Naive thymus-derived CD4-positive, alpha-beta T cell (primary cell): ENCODE measurements around the gene ARL8B. TPM values are rescaled to one million over a fixed set of nuclear protein-coding genes. Genes with fewer than 3 reads are reported as not detected.

Experiments used
- ATAC-seq: fragments of 150-1000 bp; cut with Tn5 transposase; 2 replicates; pipeline ENCODE4 v1.10.0; 2021; ENCODE audit warnings: mild to moderate bottlenecking, moderate library complexity
- CTCF ChIA-PET: fragments of 350-600 bp; sonication (Branson Sonifier 250); formaldehyde crosslinking; loops from one replicate; lab custom pipeline; 2021; ENCODE audit warnings: antibody characterized with exemption; lab: Charles Lee
- POLR2A ChIA-PET: fragments of 350-600 bp; sonication (Branson Sonifier 250); formaldehyde crosslinking; loops from one replicate; lab custom pipeline; 2021; ENCODE audit warnings: antibody characterized with exemption, inconsistent platforms; lab: Charles Lee
- DNase-seq, 9 donors: peaks; one replicate each; pipeline versions ENCODE4 v3.0.0 to v3.0.0-alpha.2; 2020 to 2022; ENCODE audit warnings: mixed read lengths in 1 of 9
- H3K27ac ChIP-seq: one replicate; pipeline ENCODE4 v1.7.0; 2013; ENCODE audit warnings: mild to moderate bottlenecking, low read depth, low read length, moderate library complexity
- H3K27me3 ChIP-seq, 2 donors: one replicate each; pipeline ENCODE4 v1.7.0; 2013; ENCODE audit warnings: low read length in 2 of 2, mild to moderate bottlenecking in 2 of 2, moderate library complexity in 2 of 2; ENCODE audit not compliant: control insufficient read depth in 2 of 2, insufficient read depth in 2 of 2
- H3K36me3 ChIP-seq, 3 experiments: 1 replicate in 2 of 3; 2 replicates in 1 of 3; pipeline ENCODE4 v1.7.0; 2013; ENCODE audit warnings: low read length in 3 of 3, mild to moderate bottlenecking in 3 of 3, moderate library complexity in 1 of 3; ENCODE audit not compliant: insufficient read depth in 3 of 3, control insufficient read depth in 2 of 3
- H3K4me1 ChIP-seq, 2 donors: one replicate each; pipeline ENCODE4 v1.7.0; 2013; ENCODE audit warnings: low read length in 2 of 2, mild to moderate bottlenecking in 2 of 2, moderate library complexity in 1 of 2; ENCODE audit not compliant: control insufficient read depth in 2 of 2, insufficient read depth in 2 of 2
- H3K4me3 ChIP-seq: 2 replicates; pipeline ENCODE4 v1.7.0; 2013; ENCODE audit warnings: mild to moderate bottlenecking, low read length
- H3K9me3 ChIP-seq, 3 experiments: 1 replicate in 2 of 3; 2 replicates in 1 of 3; pipeline ENCODE4 v1.7.0; 2013; ENCODE audit warnings: low read length in 3 of 3; ENCODE audit not compliant: control insufficient read depth in 2 of 3
- H3K27ac Mint-ChIP-seq, 9 donors: one replicate each; pipeline ENCODE4 v1.8.0; 2020 to 2022; ENCODE audit warnings: mixed read lengths in 9 of 9, mild to moderate bottlenecking in 8 of 9, moderate library complexity in 5 of 9, inconsistent platforms in 2 of 9
- H3K27me3 Mint-ChIP-seq, 5 donors: one replicate each; pipeline ENCODE4 v1.8.0; 2021 to 2022; ENCODE audit warnings: mixed read lengths in 5 of 5, mild to moderate bottlenecking in 1 of 5
- H3K36me3 Mint-ChIP-seq, 5 donors: one replicate each; pipeline ENCODE4 v1.8.0; 2020 to 2022; ENCODE audit warnings: mixed read lengths in 5 of 5, mild to moderate bottlenecking in 3 of 5, inconsistent platforms in 1 of 5
- H3K4me1 Mint-ChIP-seq, 7 donors: one replicate each; pipeline ENCODE4 v1.8.0; 2020 to 2022; ENCODE audit warnings: mixed read lengths in 7 of 7, mild to moderate bottlenecking in 3 of 7, inconsistent platforms in 1 of 7
- H3K4me3 Mint-ChIP-seq, 10 donors: one replicate each; pipeline ENCODE4 v1.8.0; 2020 to 2022; ENCODE audit warnings: mild to moderate bottlenecking in 10 of 10, mixed read lengths in 10 of 10, moderate library complexity in 6 of 10, inconsistent platforms in 2 of 10
- H3K9me3 Mint-ChIP-seq, 11 donors: one replicate each; pipeline ENCODE4 v1.8.0; 2020 to 2022; ENCODE audit warnings: mixed read lengths in 11 of 11, mild to moderate bottlenecking in 4 of 11, inconsistent platforms in 1 of 11, moderate library complexity in 1 of 11
- intact Hi-C, 2 donors: fragments of 100-400 bp; cut with micrococcal nuclease; formaldehyde crosslinking; loops; one replicate each; pipeline ENCODE4 v1.15.1; 2023
- polyA plus RNA-seq, 2 donors: library from polyadenylated mRNA; unstranded; fragments of 300-500 nt; fragmentation: Illumina TruSeq; gene quantifications; one replicate each; pipeline ENCODE4 v1.2.3, GENCODE V29; 2021
- total RNA-seq, 6 experiments: library from RNA in 5 of 6; stranded (reverse) in 5 of 6; gene quantifications; 1 replicate in 5 of 6; 2 replicates in 1 of 6; pipeline ENCODE4 v1.2.3 and lab custom pipeline; 2021 to 2026

ARL8B gene
- total and polyA plus RNA-seq, 7 experiments from 2014 or later: 43.7 to 66.1 (median 48.4) TPM

DNA sequence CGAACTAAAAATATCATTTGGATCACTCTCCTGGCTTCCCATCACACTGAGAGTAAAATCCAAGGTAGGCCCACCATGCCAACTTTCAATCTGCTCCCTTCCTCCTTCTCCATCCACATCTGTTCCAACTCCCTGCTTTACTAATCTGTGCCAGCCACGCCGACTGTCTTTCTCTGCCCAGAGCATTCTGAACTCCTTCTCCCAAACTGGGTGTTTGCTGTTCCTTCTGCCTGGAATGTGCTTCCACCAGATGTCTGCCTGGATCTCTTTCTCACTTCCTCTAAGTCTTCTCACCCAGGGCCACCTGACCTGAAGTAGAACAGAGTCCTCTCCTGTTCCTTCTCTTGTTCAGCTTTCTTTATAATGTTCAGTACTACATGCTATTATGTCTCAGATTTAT, 5.6 kb upstream of the ARL8B start:
- POLR2A ChIA-PET: no interaction called here
- no peaks in the 10 kb centered on the region for H3K27me3 ChIP-seq
- ATAC-seq (no peak), DNase-seq (no peak)
- peaks cover 0 to 2% of the 10 kb centered on the region in 2 donors for H3K4me1 ChIP-seq
- no peaks in the 10 kb centered on the region for H3K27me3 Mint-ChIP-seq
- H3K27ac ChIP-seq: no peak overlapping the region
- H3K4me3 Mint-ChIP-seq: no peak overlapping the region
- no peaks in the 10 kb centered on the region for H3K9me3 ChIP-seq
- H3K4me1 Mint-ChIP-seq: peaks cover 0 to 5% (median 1%) of the 10 kb centered on the region in 7 donors
- H3K4me3 ChIP-seq: no peak overlapping the region
- CTCF ChIA-PET: no interaction called here
- intact Hi-C loops: no loop called here
- H3K36me3 Mint-ChIP-seq: no peaks in the 10 kb centered on the region
- no peaks in the 10 kb centered on the region for H3K36me3 ChIP-seq
- H3K27ac Mint-ChIP-seq: no peak overlapping the region
- no peaks in the 10 kb centered on the region for H3K9me3 Mint-ChIP-seq

DNA sequence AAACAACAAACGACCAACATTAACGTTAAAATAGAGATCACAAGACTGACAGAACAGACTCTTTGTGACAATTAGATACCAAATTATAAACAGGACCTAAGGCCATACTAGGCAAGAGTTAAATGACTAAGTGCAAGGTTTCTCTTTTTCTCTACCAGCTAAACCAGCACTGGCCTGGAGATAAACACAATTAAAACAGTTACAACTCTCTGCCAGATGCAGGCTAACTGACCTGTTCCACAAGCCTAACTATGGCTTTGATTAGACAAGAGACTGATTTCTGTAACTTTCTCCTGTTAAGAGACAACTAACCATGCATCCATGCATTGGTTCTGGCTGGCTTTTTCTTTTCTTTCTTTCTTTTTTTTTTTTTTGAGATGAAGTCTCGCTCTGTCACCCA, 1.6 kb upstream of the ARL8B start:
- H3K27ac ChIP-seq: no peak overlapping the region
- H3K27me3 Mint-ChIP-seq: no peaks in the 10 kb centered on the region
- H3K27ac Mint-ChIP-seq: no peak overlapping the region
- no peaks in the 10 kb centered on the region for H3K9me3 Mint-ChIP-seq
- no peaks in the 10 kb centered on the region for H3K27me3 ChIP-seq
- ChIA-PET POLR2A (no interaction called here), CTCF (interaction anchor here (1.8 kb wide), 1 partner anchor 9 kb away, joined by 6 read pairs; no protein-coding TSS in a partner anchor)
- H3K9me3 ChIP-seq: no peaks in the 10 kb centered on the region
- DNase-seq (no peak), ATAC-seq (no peak)
- no peak overlapping the region for H3K4me3 Mint-ChIP-seq
- H3K36me3 ChIP-seq: peaks cover 0 to 6% (median 0%) of the 10 kb centered on the region in 3 experiments
- intact Hi-C loops: loop anchor here (5.0 kb wide), 5 partner anchors 47 to 1993 kb away; partner anchors contain the start of genes CRBN (in 1 of the 2), SETMAR (in 1 of the 2) and TRNT1 (in 1 of the 2)
- no peak overlapping the region for H3K4me3 ChIP-seq
- peaks cover 17 to 36% (median 31%) of the 10 kb centered on the region in 7 donors for H3K4me1 Mint-ChIP-seq
- H3K36me3 Mint-ChIP-seq: peaks cover 0 to 3% (median 0%) of the 10 kb centered on the region in 5 donors
- H3K4me1 ChIP-seq: peaks cover 19 to 21% of the 10 kb centered on the region in 2 donors

DNA sequence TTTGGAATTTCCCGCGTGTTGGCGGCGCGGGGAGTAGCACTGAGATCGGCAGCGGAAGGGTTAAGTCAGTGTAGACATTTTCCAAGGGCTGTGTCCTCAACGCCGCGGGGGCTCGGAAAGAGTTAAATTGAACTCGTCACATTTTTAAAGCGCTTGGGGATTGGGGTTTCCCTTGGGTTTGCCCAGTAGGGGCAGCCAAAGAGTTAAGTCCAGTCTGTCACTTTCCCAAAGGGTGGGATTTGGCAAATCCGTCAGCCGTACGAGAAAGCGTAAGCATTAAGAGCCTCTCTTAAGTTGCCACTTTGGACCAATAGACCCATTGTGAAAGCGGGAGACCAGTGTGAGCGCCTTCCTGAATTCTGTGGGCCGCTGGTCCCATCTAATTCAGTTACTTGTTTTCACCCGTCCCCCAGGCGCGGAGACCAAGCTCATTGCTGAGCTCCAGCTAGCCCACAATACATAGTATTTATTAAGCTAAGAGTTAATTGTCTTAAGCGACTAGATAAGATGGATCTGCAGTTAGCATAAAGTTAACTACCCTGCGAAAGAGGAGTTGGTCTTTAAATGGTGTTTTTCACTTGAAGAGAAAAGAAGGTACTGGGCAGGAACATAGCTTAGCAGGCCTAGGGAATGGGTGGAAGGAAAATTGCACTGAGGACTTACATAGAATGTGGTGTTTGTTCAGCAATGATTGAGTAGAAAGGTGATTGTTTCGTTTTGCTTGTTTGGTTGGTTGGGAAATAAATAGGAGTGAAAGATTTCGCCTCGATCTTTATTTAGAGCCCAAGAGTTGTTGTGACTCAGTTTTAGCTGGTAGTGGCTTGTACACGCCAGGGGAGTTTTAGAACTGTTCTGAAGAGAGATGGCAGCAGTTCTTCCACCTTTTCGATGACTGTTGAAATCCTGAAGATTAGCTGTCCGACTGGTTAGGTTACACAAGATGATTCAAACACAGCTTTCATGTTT, 932 bp downstream of the ARL8B start:
- peak overlapping the region; percentile 79 to 93 (median 88) for H3K27ac Mint-ChIP-seq
- H3K4me3 Mint-ChIP-seq: peak overlapping the region; percentile 81 to 96 (median 88)
- peaks cover 29 to 59% (median 52%) of the 10 kb centered on the region in 7 donors for H3K4me1 Mint-ChIP-seq
- ChIA-PET POLR2A (interaction anchor here (0.9 to 2.7 kb wide), 7 partner anchors 16 to 75 kb away, joined by 3 to 14 read pairs (median 4); partner anchors contain the start of gene EDEM1), CTCF (interaction anchor here (0.5 to 1.1 kb wide), 3 partner anchors 15 to 412 kb away, joined by 3 to 6 read pairs (median 3); no protein-coding TSS in a partner anchor)
- H3K4me3 ChIP-seq: peak overlapping the region; percentile 92
- H3K27me3 ChIP-seq: no peaks in the 10 kb centered on the region
- intact Hi-C loops: loop anchor here (1.0 to 5.0 kb wide), 16 partner anchors 13 to 1997 kb away; partner anchors contain the start of genes BHLHE40 (in 2 of the 2), CRBN (in 2 of the 2), EDEM1 (in 2 of the 2) and ITPR1 (in 2 of the 2)
- H3K4me1 ChIP-seq: peaks cover 22 to 25% of the 10 kb centered on the region in 2 donors
- DNase-seq: peak in 8 of 9 donors; percentile 9 to 39 (median 16)
- H3K36me3 Mint-ChIP-seq: peaks cover 0 to 6% (median 2%) of the 10 kb centered on the region in 5 donors
- peak; percentile 7 for ATAC-seq
- H3K36me3 ChIP-seq: peaks cover 0 to 6% (median 0%) of the 10 kb centered on the region in 3 experiments
- H3K9me3 Mint-ChIP-seq: no peaks in the 10 kb centered on the region
- peak overlapping the region; percentile 88 for H3K27ac ChIP-seq
- H3K27me3 Mint-ChIP-seq: no peaks in the 10 kb centered on the region
- no peaks in the 10 kb centered on the region for H3K9me3 ChIP-seq

- no peaks in the 10 kb centered on the region for H3K27me3 ChIP-seq
- intact Hi-C loops: loop anchor here (1.0 to 5.0 kb wide), 8 partner anchors 12 to 1997 kb away; partner anchors contain the start of genes BHLHE40 (in 2 of the 2), CRBN (in 1 of the 2), SETMAR (in 1 of the 2) and TRNT1 (in 1 of the 2)
- ChIA-PET POLR2A (interaction anchor here (1.1 to 2.7 kb wide), 2 partner anchors 15 to 64 kb away, joined by 4 to 14 read pairs; partner anchors contain the start of gene EDEM1), CTCF (interaction anchor here (0.6 kb wide), 2 partner anchors 227 to 267 kb away, joined by 3 read pairs; no protein-coding TSS in a partner anchor)
- DNase-seq (no peak), ATAC-seq (no peak)
- H3K9me3 ChIP-seq: no peaks in the 10 kb centered on the region
- H3K4me3 ChIP-seq: no peak overlapping the region
- Mint-ChIP-seq H3K36me3 (peaks cover 0 to 6% (median 2%) of the 10 kb centered on the region in 5 donors), H3K9me3 (no peaks in the 10 kb centered on the region), H3K27me3 (no peaks in the 10 kb centered on the region), H3K27ac (peak overlapping the region in 6 of 9 donors; percentile 33 to 88 (median 82)), H3K4me3 (peak overlapping the region; percentile 70 to 96 (median 88)), H3K4me1 (peaks cover 32 to 66% (median 59%) of the 10 kb centered on the region in 7 donors)
- H3K36me3 ChIP-seq: peaks cover 0 to 6% (median 0%) of the 10 kb centered on the region in 3 experiments
- H3K4me1 ChIP-seq: peaks cover 22 to 25% of the 10 kb centered on the region in 2 donors
- H3K27ac ChIP-seq: peak overlapping the region; percentile 88
These were observed 1.8 kb downstream of the ARL8B start for GRCh38 chr3:5123937-5124336.

- H3K4me1 Mint-ChIP-seq: peaks cover 37 to 83% (median 71%) of the 10 kb centered on the region in 7 donors
- Histone ChIP-seq H3K36me3 (peaks cover 0 to 6% (median 0%) of the 10 kb centered on the region in 3 experiments), H3K9me3 (no peaks in the 10 kb centered on the region), H3K27me3 (no peaks in the 10 kb centered on the region), H3K4me1 (peaks cover 22% of the 10 kb centered on the region in 2 donors), H3K27ac (no peak overlapping the region), H3K4me3 (no peak overlapping the region)
- peak overlapping the region in 2 of 9 donors; percentile 65 to 82 for H3K27ac Mint-ChIP-seq
- intact Hi-C loops: no loop called here
- H3K36me3 Mint-ChIP-seq: peaks cover 0 to 17% (median 2%) of the 10 kb centered on the region in 5 donors
- DNase-seq (no peak), ATAC-seq (no peak)
- CTCF ChIA-PET: interaction anchor here (1.2 kb wide), 1 partner anchor 10 kb away, joined by 3 read pairs; no protein-coding TSS in a partner anchor
- POLR2A ChIA-PET: interaction anchor here (1.1 to 1.7 kb wide), 2 partner anchors 61 to 67 kb away, joined by 5 to 6 read pairs; partner anchors contain the start of gene EDEM1
- peak overlapping the region in 1 of 10 donors; percentile 11 for H3K4me3 Mint-ChIP-seq
- no peaks in the 10 kb centered on the region for H3K9me3 Mint-ChIP-seq
- H3K27me3 Mint-ChIP-seq: no peaks in the 10 kb centered on the region
These were observed 4.5 kb downstream of the ARL8B start for GRCh38 chr3:5126586-5126985.

DNA sequence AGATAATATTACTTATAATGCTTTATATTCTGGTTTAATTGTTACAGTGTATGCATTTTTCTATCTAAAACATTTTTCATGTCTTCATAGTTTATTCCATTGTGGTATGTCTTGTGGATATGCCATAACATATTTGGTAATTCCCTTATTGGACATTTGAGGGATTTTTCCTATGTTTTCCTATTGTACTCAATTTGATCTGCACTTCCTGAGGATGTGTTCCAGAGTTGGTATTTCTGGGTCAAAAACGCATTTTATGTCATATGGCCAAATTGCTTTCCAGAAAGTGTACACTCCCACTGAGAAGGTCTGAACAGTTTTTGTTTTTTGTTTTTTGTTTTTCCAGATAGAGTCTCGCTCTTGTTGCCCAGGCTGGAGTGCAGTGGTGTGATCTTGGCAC, 6.8 kb downstream of the ARL8B start:
- H3K4me1 Mint-ChIP-seq: peaks cover 28 to 88% (median 72%) of the 10 kb centered on the region in 7 donors
- H3K27ac Mint-ChIP-seq: peak overlapping the region in 3 of 9 donors; percentile 30 to 86 (median 36)
- Histone ChIP-seq H3K4me1 (peaks cover 10 to 16% of the 10 kb centered on the region in 2 donors), H3K27ac (no peak overlapping the region), H3K36me3 (no peaks in the 10 kb centered on the region), H3K4me3 (no peak overlapping the region), H3K27me3 (no peaks in the 10 kb centered on the region), H3K9me3 (no peaks in the 10 kb centered on the region)
- no peaks in the 10 kb centered on the region for H3K27me3 Mint-ChIP-seq
- no peaks in the 10 kb centered on the region for H3K9me3 Mint-ChIP-seq
- DNase-seq (no peak), ATAC-seq (no peak)
- H3K4me3 Mint-ChIP-seq: no peak overlapping the region
- ChIA-PET CTCF (no interaction called here), POLR2A (no interaction called here)
- intact Hi-C loops: no loop called here
- peaks cover 0 to 17% (median 2%) of the 10 kb centered on the region in 5 donors for H3K36me3 Mint-ChIP-seq
